ENCODE results near the gene LPP. TPM values are rescaled to one million over a fixed set of nuclear protein-coding genes. Genes with fewer than 3 reads are reported as not detected.

Gene LPP
- total RNA-seq, 1 experiment from 2014 or later = 54.0 TPM

GRCh38 chr3:188524052-188524451 is 370.1 kb downstream of the LPP start:
- TF ChIP-seq ATF3 (IDR thresholded peaks at IDR 0.05) (no peak), EZH2phosphoT487 (IDR thresholded peaks at IDR 0.05; ENCODE audit: borderline replicate concordance) (no peak), EZH2 (IDR thresholded peaks at IDR 0.05) (no peak), ZNF274 (IDR thresholded peaks at IDR 0.05; ENCODE audit: low read depth, low read length) (no peak), CEBPB (IDR thresholded peaks at IDR 0.05; ENCODE audit: low read depth) (no peak), ZFX (IDR thresholded peaks at IDR 0.05) (no peak), CBX3 (IDR thresholded peaks at IDR 0.05; ENCODE audit: low read depth) (no peak), JUND (IDR thresholded peaks at IDR 0.05) (no peak)
- no peaks in the 10 kb centered on the region for H3K27me3 ChIP-seq (ENCODE audit: insufficient read depth, low read length)
- no peaks in the 10 kb centered on the region for H4K20me1 ChIP-seq (ENCODE audit: insufficient read depth)
- no peak overlapping the region for H2AFZ ChIP-seq (ENCODE audit: low read depth, low read length, poor library complexity, severe bottlenecking)
- H3K79me2 ChIP-seq (ENCODE audit: insufficient read depth, low read length) = no peaks in the 10 kb centered on the region
- no peak overlapping the region for H3K9ac ChIP-seq (ENCODE audit: low read length)
- H3K9me3 ChIP-seq (ENCODE audit: control insufficient read depth in 1 of 2, insufficient read depth in 1 of 2, low read depth in 1 of 2, low read length in 2 of 2) = no peaks in the 10 kb centered on the region
- H3K9me2 ChIP-seq (ENCODE audit: insufficient read depth) = no peaks in the 10 kb centered on the region
- DNase-seq (ENCODE audit: low read depth, low spot score) (no peak), ATAC-seq (no peak)
- no peaks in the 10 kb centered on the region for H3K36me3 ChIP-seq (ENCODE audit: control insufficient read depth in 1 of 2, insufficient read depth in 2 of 2, low read length in 2 of 2)
- ChIA-PET POLR2A (interaction anchor here (0.8 kb wide), 1 partner anchor 17 kb away, joined by 3 read pairs; no protein-coding TSS in a partner anchor), RAD21 (ENCODE audit: low non-redundant PET in 1 of 2, low total read pairs in 2 of 2, uncharacterized antibody in 2 of 2, unreplicated experiment in 2 of 2) (interaction anchor here in 1 of 2 experiments (0.7 kb wide), 1 partner anchor 133 kb away, joined by 3 read pairs; no protein-coding TSS in a partner anchor), CTCF (no interaction called here)
- H3K4me2 ChIP-seq (ENCODE audit: low read length) = no peak overlapping the region
- intact Hi-C loops (cut with micrococcal nuclease) = no loop called here
- H3K27ac ChIP-seq (ENCODE audit: low read depth, low read length) = no peak overlapping the region
- BruUV-seq (replicated peaks) = no TSS peak
- no peak overlapping the region for H3K4me3 ChIP-seq (replicated peaks in 1 of 2; ENCODE audit: low read depth in 1 of 2, low read length in 2 of 2)
- no peaks in the 10 kb centered on the region for H3K4me1 ChIP-seq (ENCODE audit: control insufficient read depth in 1 of 2, insufficient read depth in 2 of 2, low read length in 2 of 2)

GRCh38 chr3:188526057-188526456 is 372.1 kb downstream of the LPP start:
- H3K4me3 ChIP-seq (replicated peaks in 1 of 2; ENCODE audit: low read depth in 1 of 2, low read length in 2 of 2) = no peak overlapping the region
- no peak for ATAC-seq
- no peak overlapping the region for H3K4me2 ChIP-seq (ENCODE audit: low read length)
- no peaks in the 10 kb centered on the region for H3K27me3 ChIP-seq (ENCODE audit: insufficient read depth, low read length)
- CTCF ChIA-PET = no interaction called here
- no peak overlapping the region for H3K9ac ChIP-seq (ENCODE audit: low read length)
- POLR2A ChIA-PET = no interaction called here
- no peaks in the 10 kb centered on the region for H3K79me2 ChIP-seq (ENCODE audit: insufficient read depth, low read length)
- H2AFZ ChIP-seq (ENCODE audit: low read depth, low read length, poor library complexity, severe bottlenecking) = no peak overlapping the region
- no peak overlapping the region for H3K27ac ChIP-seq (ENCODE audit: low read depth, low read length)
- no peaks in the 10 kb centered on the region for H3K9me3 ChIP-seq (ENCODE audit: control insufficient read depth in 1 of 2, insufficient read depth in 1 of 2, low read depth in 1 of 2, low read length in 2 of 2)
- H4K20me1 ChIP-seq (ENCODE audit: insufficient read depth) = no peaks in the 10 kb centered on the region
- BruUV-seq (replicated peaks) = no TSS peak
- RAD21 ChIA-PET (ENCODE audit: low non-redundant PET in 1 of 2, low total read pairs in 2 of 2, uncharacterized antibody in 2 of 2, unreplicated experiment in 2 of 2) = no interaction called here
- no peak for TF ChIP-seq TCF7L2 (IDR thresholded peaks at IDR 0.05; ENCODE audit: borderline replicate concordance, extremely low read depth, insufficient read depth, insufficient read length)
- no peak for TF ChIP-seq JUND (IDR thresholded peaks at IDR 0.05)
- no peak for TF ChIP-seq SIN3A (IDR thresholded peaks at IDR 0.05; ENCODE audit: low read depth)
- TF ChIP-seq SP1 (IDR thresholded peaks at IDR 0.05; ENCODE audit: low read depth) = no peak
- no peak for TF ChIP-seq ATF3 (IDR thresholded peaks at IDR 0.05)
- no peak for TF ChIP-seq EGR1 (IDR thresholded peaks at IDR 0.05; ENCODE audit: low read depth)
- TF ChIP-seq ZNF274 (IDR thresholded peaks at IDR 0.05; ENCODE audit: low read depth, low read length) = no peak
- no peak for TF ChIP-seq CTCF (IDR thresholded peaks at IDR 0.05 in 2 of 3, conservative IDR thresholded peaks at IDR 0.05 in 1 of 3; ENCODE audit: borderline replicate concordance in 1 of 3, insufficient read depth in 1 of 3, low read depth in 2 of 3, low read length in 2 of 3)
- no peaks in the 10 kb centered on the region for H3K9me2 ChIP-seq (ENCODE audit: insufficient read depth)
- no peak for DNase-seq (ENCODE audit: low read depth, low spot score)
- no peaks in the 10 kb centered on the region for H3K4me1 ChIP-seq (ENCODE audit: control insufficient read depth in 1 of 2, insufficient read depth in 2 of 2, low read length in 2 of 2)
- intact Hi-C loops (cut with micrococcal nuclease) = no loop called here
- no peaks in the 10 kb centered on the region for H3K36me3 ChIP-seq (ENCODE audit: control insufficient read depth in 1 of 2, insufficient read depth in 2 of 2, low read length in 2 of 2)
